GM21367 (cell line): ENCODE results near the gene MSANTD2.
A peak's percentile ranks its signal among the peaks of the same experiment; 100 is the strongest.

Source experiments
- ATAC-seq: cut with Tn5 transposase; IDR thresholded peaks from one replicate; pipeline ENCODE4 v1.9.1; 2021; ENCODE audit not compliant: unreplicated experiment

The MSANTD2 gene

GRCh38 chr11:124800226-124800929 is at the start of gene MSANTD2:
Gene MSANTD2 (minus strand): TSS chr11:124800406. CDS start chr11:124800380, 26 bp downstream.
- peak; percentile 86 for ATAC-seq

- ATAC-seq = no peak
Measured at GRCh38 chr11:124846070-124846673, 46.0 kb upstream of the MSANTD2 start.

DNA sequence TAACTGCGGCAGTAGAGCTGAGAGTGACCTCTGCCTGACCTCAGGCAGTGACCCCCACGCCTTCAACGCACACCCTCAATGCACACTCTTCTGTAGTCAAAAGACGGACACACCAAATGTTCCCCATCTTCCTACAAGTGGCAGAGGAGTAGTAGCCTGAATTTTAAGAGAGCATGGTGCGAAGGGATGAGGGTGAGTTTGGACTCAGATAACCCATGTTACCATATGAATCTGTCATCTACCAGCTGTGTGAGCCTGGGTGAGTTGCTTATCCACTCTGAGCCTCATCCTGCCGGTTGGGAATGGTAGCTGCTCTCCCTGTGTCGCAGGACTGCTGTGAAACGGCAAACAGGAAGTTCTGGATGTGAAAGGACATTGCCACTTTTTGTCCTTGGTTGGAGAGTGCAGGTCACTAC is 44.5 kb upstream of the MSANTD2 start:
- no peak for ATAC-seq

- no peak for ATAC-seq
Measured at GRCh38 chr11:124843616-124843910, 43.4 kb upstream of the MSANTD2 start.

DNA sequence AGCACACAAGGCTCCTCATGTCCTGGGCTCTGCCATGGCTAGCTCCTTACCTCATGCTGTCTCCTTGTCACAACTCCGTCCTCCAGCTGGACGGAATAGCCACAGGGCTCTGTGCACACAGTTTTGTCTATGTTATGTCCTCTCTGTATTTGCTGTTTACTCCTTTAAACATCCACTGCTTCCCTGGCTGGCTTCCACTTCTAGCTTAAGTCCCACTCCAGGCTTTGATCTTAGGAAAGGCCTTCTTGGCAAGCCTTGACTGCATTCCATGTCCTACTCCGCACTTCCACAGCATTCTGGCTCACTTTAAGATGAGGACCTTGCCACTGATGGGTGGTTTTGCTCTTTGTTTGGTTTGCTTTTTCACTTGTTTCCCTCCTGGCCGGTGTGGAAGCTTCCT is 42.1 kb upstream of the MSANTD2 start:
- no peak for ATAC-seq

DNA sequence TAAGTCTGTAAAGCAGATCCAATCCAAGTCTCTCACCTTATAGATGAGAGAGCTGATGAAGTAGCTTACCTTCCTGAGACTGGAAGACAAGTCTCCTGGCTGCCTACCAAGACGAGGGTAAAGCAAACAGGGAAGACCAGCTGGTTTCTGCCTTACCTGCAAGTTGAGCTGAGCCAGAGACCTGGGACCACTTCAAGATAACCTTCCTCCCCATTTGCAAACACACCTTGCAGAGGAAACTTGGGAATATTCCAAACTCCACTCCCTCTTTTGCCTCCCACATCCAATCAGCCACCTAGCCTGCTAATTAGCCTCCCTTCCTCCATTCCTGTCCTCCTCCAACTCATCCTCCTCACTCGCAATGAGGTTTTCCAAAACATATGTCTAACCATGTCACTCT is 41.6 kb upstream of the MSANTD2 start:
- no peak for ATAC-seq

DNA sequence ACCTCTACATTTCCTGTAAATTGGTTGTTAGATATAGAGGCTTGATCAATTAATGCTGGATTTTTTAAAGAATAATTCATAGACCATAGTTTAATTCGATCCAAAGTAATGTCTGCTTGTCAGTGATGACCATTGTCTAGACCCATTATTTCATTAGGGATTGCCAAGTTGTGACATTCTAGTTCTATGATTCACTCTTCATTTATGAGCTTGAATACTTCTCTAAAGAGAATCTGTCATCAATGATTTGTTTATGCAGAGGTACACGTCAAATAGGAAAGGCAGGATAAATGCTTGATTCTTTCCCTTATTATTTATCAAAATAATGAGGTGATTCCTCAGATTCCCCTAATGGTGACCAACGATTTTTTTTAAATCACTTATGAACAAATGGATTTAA is 41.0 kb upstream of the MSANTD2 start:
- no peak for ATAC-seq

GRCh38 chr11:124840666-124841065 is 40.5 kb upstream of the MSANTD2 start:
- no peak for ATAC-seq

GRCh38 chr11:124839972-124840621 is 39.9 kb upstream of the MSANTD2 start:
- ATAC-seq = no peak

- no peak for ATAC-seq
Measured at GRCh38 chr11:124839128-124839971, 39.1 kb upstream of the MSANTD2 start.

DNA sequence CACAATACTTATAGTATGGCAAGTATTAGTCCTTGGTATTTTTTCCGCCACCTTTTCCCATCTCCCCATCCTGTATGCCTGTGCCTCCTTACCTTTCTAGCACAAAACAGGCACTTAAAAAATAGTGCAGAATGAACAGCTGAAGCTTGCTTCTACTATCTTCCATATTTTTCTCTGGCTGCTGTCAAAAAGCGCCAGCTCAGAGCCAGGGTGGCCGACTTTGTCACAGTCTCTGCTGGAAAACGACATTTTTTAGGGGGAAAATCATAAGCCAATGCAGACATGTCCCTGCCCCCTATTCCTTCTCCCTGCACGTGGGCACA is 38.6 kb upstream of the MSANTD2 start:
- ATAC-seq = no peak

DNA sequence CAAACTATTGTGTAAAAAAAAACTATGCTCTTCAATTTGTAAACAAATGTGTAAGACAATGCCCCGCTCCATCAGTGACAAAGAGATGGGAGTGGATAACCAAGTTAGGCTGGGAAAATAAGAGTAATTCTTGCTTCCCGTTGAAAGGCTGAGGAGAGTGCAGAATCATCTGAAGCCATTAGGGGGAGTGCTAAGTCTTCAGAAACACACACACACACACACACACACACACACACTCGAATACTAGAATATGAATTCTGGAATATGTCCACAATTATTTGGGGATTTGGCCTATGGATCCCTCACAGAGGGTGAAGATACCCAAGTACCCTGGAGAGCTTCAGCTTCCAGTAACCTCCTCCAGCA is 37.3 kb upstream of the MSANTD2 start:
- ATAC-seq = no peak

- ATAC-seq = no peak
Measured at GRCh38 chr11:124835918-124836317, 35.7 kb upstream of the MSANTD2 start.

DNA sequence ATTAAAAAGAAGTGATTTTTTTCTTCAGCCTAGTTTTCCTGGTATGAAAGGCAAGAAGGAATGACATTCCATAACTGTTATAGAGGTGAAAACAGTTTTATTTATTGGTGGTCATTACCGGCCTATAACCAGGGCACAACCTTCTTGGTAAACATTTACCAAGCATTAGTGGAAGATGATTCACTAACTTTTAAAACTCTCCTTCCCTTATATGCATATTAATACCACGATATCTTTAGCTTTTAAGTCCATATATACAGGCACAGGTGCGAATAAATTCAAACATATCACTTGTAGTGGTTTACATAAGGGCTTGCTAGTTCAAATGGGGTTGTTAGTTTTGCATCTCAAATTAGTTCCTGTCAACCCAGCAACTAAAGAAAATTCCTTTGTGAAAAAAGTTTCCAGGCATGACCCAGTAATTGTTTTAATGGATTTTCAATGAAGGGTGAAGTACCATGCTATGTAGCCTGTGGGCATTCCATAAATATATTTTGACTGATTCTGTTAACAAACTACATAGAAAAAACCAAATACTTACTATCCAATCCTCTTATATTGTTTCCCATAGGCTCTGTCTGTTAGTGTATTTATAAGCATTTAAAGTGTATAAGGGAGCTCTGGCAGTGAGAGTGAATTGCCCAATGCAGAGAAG is 34.4 kb upstream of the MSANTD2 start:
- ATAC-seq = no peak

- ATAC-seq = no peak
Measured at GRCh38 chr11:124832571-124832970, 32.4 kb upstream of the MSANTD2 start.

- ATAC-seq = no peak
Measured at GRCh38 chr11:124831897-124832296, 31.7 kb upstream of the MSANTD2 start.

- no peak for ATAC-seq
Measured at GRCh38 chr11:124830749-124831148, 30.5 kb upstream of the MSANTD2 start.

DNA sequence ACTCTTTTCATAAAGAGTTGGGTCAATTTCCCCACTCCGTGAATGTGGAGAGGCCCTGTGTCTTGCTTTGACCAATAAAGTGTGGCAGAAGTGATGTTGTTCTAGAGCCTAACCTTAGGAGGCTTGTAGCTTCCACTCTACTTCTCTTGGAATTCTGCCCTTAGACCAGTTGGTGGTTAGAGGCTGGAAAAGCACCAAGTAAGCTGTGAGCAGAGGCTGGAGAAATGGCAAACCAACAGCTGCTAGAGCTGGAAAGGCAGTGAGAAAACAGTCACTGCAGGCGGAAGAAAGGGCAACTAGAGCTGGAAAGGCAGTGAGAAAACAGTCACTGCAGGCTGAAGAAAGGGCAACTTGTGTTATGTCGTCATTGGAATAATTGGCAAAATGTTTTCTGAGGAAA is 29.8 kb upstream of the MSANTD2 start:
- no peak for ATAC-seq

DNA sequence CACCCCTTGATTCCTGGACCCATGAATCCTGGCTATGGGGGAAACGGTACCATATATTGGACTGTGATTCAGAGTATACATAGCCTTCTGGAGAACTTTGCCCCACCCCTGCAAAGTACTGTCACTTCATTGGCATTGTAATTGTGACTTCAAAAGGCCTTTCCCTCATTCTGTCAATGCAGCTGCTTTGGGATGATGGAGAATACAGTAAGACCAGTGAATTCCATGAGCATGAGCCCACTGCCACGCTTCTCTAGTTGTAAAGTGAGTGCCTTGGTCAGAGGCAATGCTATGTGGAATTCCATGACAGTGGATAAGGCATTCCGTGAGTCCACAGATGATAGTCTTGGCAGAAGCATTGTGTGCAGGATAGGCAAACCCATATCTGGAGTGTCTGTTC is 25.7 kb upstream of the MSANTD2 start:
- ATAC-seq = no peak

DNA sequence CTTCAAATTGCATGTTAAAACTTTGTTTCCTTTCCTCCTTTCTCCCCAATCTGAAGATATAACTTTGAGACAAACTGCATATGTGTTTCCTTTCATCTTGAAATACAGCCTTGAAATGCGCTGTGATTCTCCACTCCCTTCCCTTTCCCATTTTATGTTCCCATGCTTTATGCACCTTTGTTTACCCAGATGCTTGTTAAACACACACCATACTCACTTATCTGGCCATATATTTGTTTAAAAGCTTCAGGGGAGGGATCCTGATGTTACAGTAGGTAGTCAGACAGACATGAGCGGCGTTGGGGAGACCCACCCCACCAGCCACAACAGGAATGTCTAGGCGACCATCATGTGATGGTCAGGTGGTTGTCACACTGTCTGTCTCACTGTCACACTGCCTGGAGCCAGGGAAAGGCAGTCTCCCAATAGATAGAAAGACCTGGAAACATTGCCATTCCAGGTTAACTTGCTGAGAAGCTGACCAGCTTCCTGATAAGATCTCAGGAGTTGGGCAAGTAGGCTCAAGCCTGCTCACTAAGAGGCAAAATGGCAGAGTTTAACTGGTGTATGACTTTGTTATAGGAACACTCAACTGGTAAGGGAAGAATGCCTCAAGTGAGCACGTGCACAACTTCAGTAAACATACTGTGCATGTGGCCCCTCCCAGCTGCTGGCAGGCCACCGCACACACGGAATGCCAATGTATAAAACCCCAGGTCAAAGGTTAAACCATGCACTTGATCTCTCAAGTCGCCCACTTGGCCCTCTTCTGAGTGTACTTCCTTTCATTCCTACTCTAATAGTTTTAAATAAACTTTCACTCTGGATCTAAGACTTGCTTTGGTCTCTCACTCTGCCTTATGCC is 23.5 kb upstream of the MSANTD2 start:
- no peak for ATAC-seq
